ENCODE measurements around the gene NELFE.
"Not testable (repeated sequence)": the region's sequence is repeated elsewhere in the genome, so short reads cannot be mapped to it uniquely, and the experiment has no call there.

Gene NELFE

DNA sequence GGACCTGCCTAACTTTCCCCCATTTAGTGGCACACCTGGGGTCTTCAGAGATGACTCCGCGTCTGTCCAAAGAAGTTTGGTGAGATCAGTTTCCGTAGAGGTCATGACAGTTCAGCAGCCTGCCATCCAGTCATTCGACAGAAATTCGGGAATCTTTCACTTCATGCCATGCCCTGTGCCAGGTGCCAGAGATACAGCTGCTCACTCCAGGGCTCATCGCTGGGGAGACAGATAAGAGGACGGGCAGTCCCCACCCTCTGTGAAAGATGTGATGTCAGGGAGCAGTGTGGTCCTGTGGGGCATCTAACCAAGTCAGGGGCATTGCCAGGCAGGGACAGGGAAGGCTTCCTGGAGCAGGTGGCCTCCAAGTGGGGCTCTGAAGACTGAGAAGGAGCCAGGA lies 44.5 kb upstream of the NELFE start:
- DNase-seq; H3K4me1 ChIP-seq (ENCODE audit: control insufficient read depth, insufficient read depth, low read depth, low read length); H2AFZ ChIP-seq (ENCODE audit: low read depth, low read length); H2BK15ac ChIP-seq (ENCODE audit: low read depth, poor library complexity, severe bottlenecking); H3K4ac ChIP-seq (ENCODE audit: low read depth in 1 of 2, low read length in 2 of 2); H2AK5ac ChIP-seq (ENCODE audit: low read length, severe bottlenecking); H2BK12ac ChIP-seq (ENCODE audit: low read length in 2 of 2); H3K4me2 ChIP-seq (ENCODE audit: low read length, poor library complexity, severe bottlenecking); H3K27ac ChIP-seq (ENCODE audit: low read length, poor library complexity, severe bottlenecking); H4K91ac ChIP-seq (ENCODE audit: low read length); H3K36me3 ChIP-seq (ENCODE audit: control insufficient read depth in 1 of 2, insufficient read depth in 2 of 2, low read depth in 1 of 2, low read length in 2 of 2); H3K9me3 ChIP-seq (ENCODE audit: control insufficient read depth, low read length); H3K4me3 ChIP-seq (ENCODE audit: insufficient read depth in 1 of 2, low read depth in 1 of 2, low read length in 2 of 2); H2BK5ac ChIP-seq (ENCODE audit: low read depth, low read length, poor library complexity, severe bottlenecking); H3K9ac ChIP-seq (ENCODE audit: low read length); H4K8ac ChIP-seq (ENCODE audit: low read length); H3K18ac ChIP-seq (ENCODE audit: low read depth in 1 of 2, low read length in 2 of 2); H3K79me1 ChIP-seq (replicated peaks; ENCODE audit: low read length, poor library complexity, severe bottlenecking); H3K14ac ChIP-seq (ENCODE audit: low read length in 2 of 2); H2BK120ac ChIP-seq (ENCODE audit: low read depth, low read length); H3K23ac ChIP-seq (ENCODE audit: low read length in 2 of 2); H3K27me3 ChIP-seq (ENCODE audit: control insufficient read depth in 1 of 2, insufficient read depth in 1 of 2, low read length in 2 of 2): not testable (repeated sequence)
- WGBS: no CpG with 5 or more reads among the region's 7 CpGs

DNA sequence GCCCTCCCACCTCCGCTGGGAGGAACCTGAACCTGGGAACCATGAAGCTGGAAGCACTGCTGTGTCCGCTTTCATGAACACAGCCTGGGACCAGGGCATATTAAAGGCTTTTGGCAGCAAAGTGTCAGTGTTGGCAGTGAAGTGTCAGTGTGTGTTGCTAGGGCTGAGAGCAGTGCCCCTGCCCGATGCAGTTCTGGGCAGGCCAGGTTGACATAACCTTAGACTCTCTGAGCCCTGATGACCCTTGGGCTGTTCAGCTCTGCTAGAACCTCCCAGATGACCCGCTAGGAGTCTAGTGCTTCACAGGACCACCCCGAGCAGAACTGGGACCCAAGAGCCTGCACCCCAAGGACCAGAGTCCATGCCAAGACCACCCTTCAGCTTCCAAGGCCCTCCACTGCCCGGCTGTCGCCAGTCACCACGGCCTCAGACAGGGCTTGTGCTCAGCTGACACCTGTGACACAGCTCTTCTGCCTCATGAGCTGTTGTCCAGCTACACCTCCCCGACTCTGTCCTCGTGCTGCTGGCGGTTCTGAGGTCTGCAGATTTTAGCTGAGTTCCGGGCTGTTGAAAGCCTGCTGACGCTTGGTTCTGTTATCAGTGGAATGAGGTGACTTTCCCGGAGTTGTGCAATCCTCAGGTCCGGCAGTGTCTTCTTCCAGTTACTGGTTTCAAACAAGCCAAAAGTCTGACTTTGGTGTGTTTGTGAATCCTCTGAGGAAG lies 43.9 kb upstream of the NELFE start:
- not testable (repeated sequence) for H2BK15ac ChIP-seq (ENCODE audit: low read depth, poor library complexity, severe bottlenecking); H2BK12ac ChIP-seq (ENCODE audit: low read length in 2 of 2); H3K9me3 ChIP-seq (ENCODE audit: control insufficient read depth, low read length); H3K27me3 ChIP-seq (ENCODE audit: control insufficient read depth in 1 of 2, insufficient read depth in 1 of 2, low read length in 2 of 2); H3K9ac ChIP-seq (ENCODE audit: low read length); H3K18ac ChIP-seq (ENCODE audit: low read depth in 1 of 2, low read length in 2 of 2); H3K36me3 ChIP-seq (ENCODE audit: control insufficient read depth in 1 of 2, insufficient read depth in 2 of 2, low read depth in 1 of 2, low read length in 2 of 2); H4K91ac ChIP-seq (ENCODE audit: low read length); H2BK120ac ChIP-seq (ENCODE audit: low read depth, low read length); H3K79me1 ChIP-seq (replicated peaks; ENCODE audit: low read length, poor library complexity, severe bottlenecking); H2BK5ac ChIP-seq (ENCODE audit: low read depth, low read length, poor library complexity, severe bottlenecking); H3K27ac ChIP-seq (ENCODE audit: low read length, poor library complexity, severe bottlenecking); H3K4ac ChIP-seq (ENCODE audit: low read depth in 1 of 2, low read length in 2 of 2); H3K4me3 ChIP-seq (ENCODE audit: insufficient read depth in 1 of 2, low read depth in 1 of 2, low read length in 2 of 2); H3K14ac ChIP-seq (ENCODE audit: low read length in 2 of 2); DNase-seq; H4K8ac ChIP-seq (ENCODE audit: low read length); H3K4me1 ChIP-seq (ENCODE audit: control insufficient read depth, insufficient read depth, low read depth, low read length); H2AFZ ChIP-seq (ENCODE audit: low read depth, low read length); H3K23ac ChIP-seq (ENCODE audit: low read length in 2 of 2); H2AK5ac ChIP-seq (ENCODE audit: low read length, severe bottlenecking); H3K4me2 ChIP-seq (ENCODE audit: low read length, poor library complexity, severe bottlenecking)
- WGBS: no CpG with 5 or more reads among the region's 15 CpGs

GRCh38 chr6:31996385-31996784 lies 37.6 kb upstream of the NELFE start:
- H4K91ac ChIP-seq (ENCODE audit: low read length); H3K4me2 ChIP-seq (ENCODE audit: low read length, poor library complexity, severe bottlenecking); H3K9ac ChIP-seq (ENCODE audit: low read length); H2BK5ac ChIP-seq (ENCODE audit: low read depth, low read length, poor library complexity, severe bottlenecking); H3K4ac ChIP-seq (ENCODE audit: low read depth in 1 of 2, low read length in 2 of 2); H3K27me3 ChIP-seq (ENCODE audit: control insufficient read depth in 1 of 2, insufficient read depth in 1 of 2, low read length in 2 of 2); H4K8ac ChIP-seq (ENCODE audit: low read length); H3K23ac ChIP-seq (ENCODE audit: low read length in 2 of 2); H3K18ac ChIP-seq (ENCODE audit: low read depth in 1 of 2, low read length in 2 of 2); H3K36me3 ChIP-seq (ENCODE audit: control insufficient read depth in 1 of 2, insufficient read depth in 2 of 2, low read depth in 1 of 2, low read length in 2 of 2); H2AK5ac ChIP-seq (ENCODE audit: low read length, severe bottlenecking); H3K4me3 ChIP-seq (ENCODE audit: insufficient read depth in 1 of 2, low read depth in 1 of 2, low read length in 2 of 2); H3K79me1 ChIP-seq (replicated peaks; ENCODE audit: low read length, poor library complexity, severe bottlenecking); H2BK120ac ChIP-seq (ENCODE audit: low read depth, low read length); H3K4me1 ChIP-seq (ENCODE audit: control insufficient read depth, insufficient read depth, low read depth, low read length); H2AFZ ChIP-seq (ENCODE audit: low read depth, low read length); DNase-seq; H3K27ac ChIP-seq (ENCODE audit: low read length, poor library complexity, severe bottlenecking); H3K9me3 ChIP-seq (ENCODE audit: control insufficient read depth, low read length); H2BK12ac ChIP-seq (ENCODE audit: low read length in 2 of 2); H3K14ac ChIP-seq (ENCODE audit: low read length in 2 of 2); H2BK15ac ChIP-seq (ENCODE audit: low read depth, poor library complexity, severe bottlenecking): not testable (repeated sequence)
- 74% methylated on average over 2 of the region's 6 CpGs for WGBS

DNA sequence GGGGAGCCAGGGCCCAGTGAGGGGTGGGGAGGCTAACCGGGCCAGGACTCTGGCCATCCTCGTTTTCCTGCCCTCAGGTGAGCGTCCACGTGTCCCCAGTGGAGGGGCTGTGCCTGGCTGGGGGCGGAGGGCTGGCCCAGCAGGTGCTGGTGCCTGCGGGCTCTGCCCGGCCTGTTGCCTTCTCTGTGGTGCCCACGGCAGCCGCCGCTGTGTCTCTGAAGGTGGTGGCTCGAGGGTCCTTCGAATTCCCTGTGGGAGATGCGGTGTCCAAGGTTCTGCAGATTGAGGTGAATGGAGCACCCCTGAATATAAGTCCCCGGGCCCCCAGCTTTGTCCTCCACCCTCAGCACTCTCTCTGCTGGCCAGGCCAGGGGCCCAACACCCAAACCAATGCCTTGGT lies 35.6 kb upstream of the NELFE start:
- H2BK5ac ChIP-seq (ENCODE audit: low read depth, low read length, poor library complexity, severe bottlenecking); H2AFZ ChIP-seq (ENCODE audit: low read depth, low read length); H3K4ac ChIP-seq (ENCODE audit: low read depth in 1 of 2, low read length in 2 of 2); H3K27me3 ChIP-seq (ENCODE audit: control insufficient read depth in 1 of 2, insufficient read depth in 1 of 2, low read length in 2 of 2); H3K79me1 ChIP-seq (replicated peaks; ENCODE audit: low read length, poor library complexity, severe bottlenecking); H2BK15ac ChIP-seq (ENCODE audit: low read depth, poor library complexity, severe bottlenecking); H3K9ac ChIP-seq (ENCODE audit: low read length); H3K14ac ChIP-seq (ENCODE audit: low read length in 2 of 2); H3K4me3 ChIP-seq (ENCODE audit: insufficient read depth in 1 of 2, low read depth in 1 of 2, low read length in 2 of 2); H3K27ac ChIP-seq (ENCODE audit: low read length, poor library complexity, severe bottlenecking); H3K18ac ChIP-seq (ENCODE audit: low read depth in 1 of 2, low read length in 2 of 2); H4K8ac ChIP-seq (ENCODE audit: low read length); H3K9me3 ChIP-seq (ENCODE audit: control insufficient read depth, low read length); H4K91ac ChIP-seq (ENCODE audit: low read length); DNase-seq; H3K4me1 ChIP-seq (ENCODE audit: control insufficient read depth, insufficient read depth, low read depth, low read length); H3K23ac ChIP-seq (ENCODE audit: low read length in 2 of 2); H2BK12ac ChIP-seq (ENCODE audit: low read length in 2 of 2); H2AK5ac ChIP-seq (ENCODE audit: low read length, severe bottlenecking); H3K36me3 ChIP-seq (ENCODE audit: control insufficient read depth in 1 of 2, insufficient read depth in 2 of 2, low read depth in 1 of 2, low read length in 2 of 2); H3K4me2 ChIP-seq (ENCODE audit: low read length, poor library complexity, severe bottlenecking); H2BK120ac ChIP-seq (ENCODE audit: low read depth, low read length): not testable (repeated sequence)
- no CpG with 5 or more reads among the region's 14 CpGs for WGBS

All from mesenchymal stem cell (in vitro differentiated cells and primary cell).